Measurements from ENCODE around the gene HDGFL2. TPM values are rescaled to one million over a fixed set of nuclear protein-coding genes. Genes with fewer than 3 reads are reported as not detected.

The HDGFL2 gene
- total RNA-seq, 2 donors from 2014 or later: 24.9 to 33.6 TPM

DNA sequence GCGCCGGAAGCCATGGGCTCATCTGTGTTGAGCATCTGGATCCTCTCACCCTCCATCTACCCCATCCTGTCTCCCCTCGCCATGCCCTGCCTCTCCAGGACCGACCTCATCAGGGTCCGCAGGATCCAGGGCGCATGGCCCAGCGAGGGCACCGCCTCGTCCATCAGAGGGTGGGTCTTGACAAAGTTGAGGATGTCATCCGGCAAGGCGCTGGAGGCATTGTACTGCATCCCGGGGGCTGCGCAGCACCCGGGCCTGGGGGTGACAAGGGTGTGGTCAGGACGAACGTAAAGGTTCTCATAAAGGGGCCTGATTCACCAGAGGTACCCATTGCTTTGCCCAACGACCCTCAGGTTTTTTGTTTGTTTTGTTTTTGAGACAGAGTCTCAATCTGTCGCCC lies 77.9 kb downstream of the HDGFL2 start:
- 89 to 90% methylated on average over 16 to 17 of the region's 18 CpGs for WGBS, 2 donors

DNA sequence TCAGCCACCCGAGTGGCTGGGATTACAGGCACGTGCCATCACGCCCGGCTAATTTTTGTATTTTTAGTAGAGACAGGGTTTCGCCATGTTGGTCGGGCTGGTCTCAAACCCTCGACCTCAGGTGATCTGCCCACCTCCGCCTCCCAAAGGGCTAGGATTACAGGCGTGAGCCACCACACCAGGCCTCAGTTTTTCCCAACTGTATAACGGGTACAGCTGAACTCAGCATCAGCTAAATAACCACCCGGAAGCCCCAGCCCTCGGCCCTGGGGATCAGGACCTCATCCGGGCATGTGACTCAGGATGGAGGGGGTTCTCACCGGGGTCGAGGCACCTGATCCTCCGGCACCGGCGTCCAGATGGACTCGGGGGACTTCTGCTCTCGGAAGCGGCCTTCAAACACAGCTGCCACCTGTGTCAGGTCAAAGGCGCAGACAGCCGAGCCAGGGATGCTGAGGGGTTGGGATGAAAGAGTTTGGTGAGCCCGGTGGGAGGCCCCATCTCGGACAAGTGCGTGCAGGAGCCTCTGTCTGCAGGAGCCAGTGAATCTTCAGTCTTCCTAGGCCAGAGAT lies 78.5 kb downstream of the HDGFL2 start:
- no peaks in the 10 kb centered on the region for H3K36me3 ChIP-seq (replicated peaks in 1 of 2; ENCODE audit: insufficient read depth in 1 of 2, low read depth in 2 of 2)
- intact Hi-C loops (cut with DNase I): no loop called here
- peaks cover 9% of the 10 kb centered on the region for H3K4me1 ChIP-seq
- DNase-seq (no peak), ATAC-seq (no peak)
- H3K27me3 ChIP-seq: no peaks in the 10 kb centered on the region
- no peak overlapping the region for H3K4me3 ChIP-seq
- TF ChIP-seq, protein P1, sequence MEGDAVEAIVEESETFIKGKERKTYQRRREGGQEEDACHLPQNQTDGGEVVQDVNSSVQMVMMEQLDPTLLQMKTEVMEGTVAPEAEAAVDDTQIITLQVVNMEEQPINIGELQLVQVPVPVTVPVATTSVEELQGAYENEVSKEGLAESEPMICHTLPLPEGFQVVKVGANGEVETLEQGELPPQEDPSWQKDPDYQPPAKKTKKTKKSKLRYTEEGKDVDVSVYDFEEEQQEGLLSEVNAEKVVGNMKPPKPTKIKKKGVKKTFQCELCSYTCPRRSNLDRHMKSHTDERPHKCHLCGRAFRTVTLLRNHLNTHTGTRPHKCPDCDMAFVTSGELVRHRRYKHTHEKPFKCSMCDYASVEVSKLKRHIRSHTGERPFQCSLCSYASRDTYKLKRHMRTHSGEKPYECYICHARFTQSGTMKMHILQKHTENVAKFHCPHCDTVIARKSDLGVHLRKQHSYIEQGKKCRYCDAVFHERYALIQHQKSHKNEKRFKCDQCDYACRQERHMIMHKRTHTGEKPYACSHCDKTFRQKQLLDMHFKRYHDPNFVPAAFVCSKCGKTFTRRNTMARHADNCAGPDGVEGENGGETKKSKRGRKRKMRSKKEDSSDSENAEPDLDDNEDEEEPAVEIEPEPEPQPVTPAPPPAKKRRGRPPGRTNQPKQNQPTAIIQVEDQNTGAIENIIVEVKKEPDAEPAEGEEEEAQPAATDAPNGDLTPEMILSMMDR (IDR thresholded peaks at IDR 0.05): no peak
- no peak for TF ChIP-seq POLR2A (IDR thresholded peaks at IDR 0.05)
- WGBS, 2 donors: 82 to 94% methylated on average over 15 to 20 of the region's 26 CpGs
- no peak overlapping the region for H3K27ac ChIP-seq
- no peaks in the 10 kb centered on the region for H3K9me3 ChIP-seq

More for the DNA sequence above, 77.9 kb downstream of the HDGFL2 start:
- Histone ChIP-seq H3K9me3 (no peaks in the 10 kb centered on the region), H3K4me3 (no peak overlapping the region), H3K27ac (no peak overlapping the region), H3K27me3 (no peaks in the 10 kb centered on the region), H3K4me1 (peaks cover 9% of the 10 kb centered on the region), H3K36me3 (replicated peaks in 1 of 2; ENCODE audit: insufficient read depth in 1 of 2, low read depth in 2 of 2) (no peaks in the 10 kb centered on the region)
- DNase-seq: no peak
- TF ChIP-seq, protein P1 (IDR thresholded peaks at IDR 0.05): no peak
- no peak for TF ChIP-seq POLR2A (IDR thresholded peaks at IDR 0.05)
- no peak for ATAC-seq
- intact Hi-C loops (cut with DNase I): no loop called here

Small RNA genes within 50 kb of the gene (microRNA-seq; reads per million reads assigned to microRNA genes)
- 0 to 0.45 reads per million in 2 donors for gene MIR4746 (ENCODE audit: borderline number of aligned reads in 2 of 2, borderline replicate concordance in 2 of 2)

Small RNA genes within 50 kb of the gene (small RNA-seq; reads per million reads assigned to genes)
- gene MIR4746: not detected

Other genes with a start within 250 kb of the HDGFL2 start
- gene EBI3, start 242.8 kb upstream of the HDGFL2 start, total RNA-seq: 10 to 100 TPM in 1 of 2 donors, under 1 TPM in 1; 0.99 to 27.5 TPM
- gene YJU2, start 225.2 kb upstream of the HDGFL2 start, total RNA-seq: 10 to 100 TPM; 15.5 to 20.2 TPM
- gene SHD, start 193.0 kb upstream of the HDGFL2 start, total RNA-seq: not detected
- gene TMIGD2, start 169.9 kb upstream of the HDGFL2 start, total RNA-seq: not detected
- not detected for gene FSD1, start 167.7 kb upstream of the HDGFL2 start, total RNA-seq
- 10 to 100 TPM; 17.9 to 31.0 TPM for gene STAP2, start 133.5 kb upstream of the HDGFL2 start, total RNA-seq
- 1 to 10 TPM in 1 of 2 donors, under 1 TPM in 1; 0.99 to 7.5 TPM for gene MPND, start 128.7 kb upstream of the HDGFL2 start, total RNA-seq
- 10 to 100 TPM; 20.4 to 22.6 TPM for gene SH3GL1, start 71.8 kb upstream of the HDGFL2 start, total RNA-seq
- 1 to 10 TPM; 3.4 to 6.3 TPM for gene CHAF1A, start 69.7 kb upstream of the HDGFL2 start, total RNA-seq
- 100 to 1,000 TPM in 1 of 2 donors, 10 to 100 TPM in 1; 64.6 to 107 TPM for gene UBXN6, start 14.5 kb upstream of the HDGFL2 start, total RNA-seq
- gene PLIN4, start 46.2 kb downstream of the HDGFL2 start, total RNA-seq: 100 to 1,000 TPM in 1 of 2 donors, 10 to 100 TPM in 1; 18.9 to 125 TPM
- gene PLIN5, start 62.9 kb downstream of the HDGFL2 start, total RNA-seq: 100 to 1,000 TPM in 1 of 2 donors, 10 to 100 TPM in 1; 72.9 to 132 TPM
- gene LRG1, start 67.7 kb downstream of the HDGFL2 start, total RNA-seq: 10 to 100 TPM in 1 of 2 donors, 1 to 10 TPM in 1; 8.8 to 21.1 TPM
- gene SEMA6B, start 87.4 kb downstream of the HDGFL2 start, total RNA-seq: 10 to 100 TPM in 1 of 2 donors, 1 to 10 TPM in 1; 6.0 to 11.5 TPM
- 1 to 10 TPM; 3.4 to 5.3 TPM for gene TNFAIP8L1, start 167.2 kb downstream of the HDGFL2 start, total RNA-seq
- gene MYDGF, start 198.0 kb downstream of the HDGFL2 start, total RNA-seq: 10 to 100 TPM; 42.5 to 50.1 TPM